ENCODE data around the gene APH1B. TPM values are rescaled to one million over a fixed set of nuclear protein-coding genes. Genes with fewer than 3 reads are reported as not detected.
"Not testable (repeated sequence)": the region's sequence is repeated elsewhere in the genome, so short reads cannot be mapped to it uniquely, and the experiment has no call there.

The APH1B gene
- total RNA-seq, 1 donor from 2014 or later = 12.1 TPM

DNA sequence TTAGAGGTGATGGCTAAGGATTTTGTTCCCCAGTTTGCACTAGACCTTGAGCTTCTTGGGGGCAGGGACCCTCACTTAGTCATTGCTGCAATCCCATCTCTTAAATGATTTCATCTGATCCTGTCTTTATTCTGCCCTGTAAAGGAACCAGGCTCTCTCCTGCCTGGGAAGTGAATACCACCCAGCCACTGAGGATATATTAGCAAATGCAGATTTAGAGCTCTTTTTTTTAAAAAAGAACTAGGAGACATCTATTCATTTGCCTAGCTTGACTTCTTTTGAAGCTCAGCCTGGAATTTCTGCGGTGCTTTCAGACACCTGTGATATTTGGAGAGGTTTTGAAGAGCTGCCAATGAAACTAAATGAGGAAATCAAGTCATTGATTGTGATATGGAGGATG lies 62.4 kb downstream of the APH1B start:
- no peaks in the 10 kb centered on the region for H3K27me3 ChIP-seq (ENCODE audit: control insufficient read depth, insufficient read depth, low read length)
- TF ChIP-seq, protein P1, sequence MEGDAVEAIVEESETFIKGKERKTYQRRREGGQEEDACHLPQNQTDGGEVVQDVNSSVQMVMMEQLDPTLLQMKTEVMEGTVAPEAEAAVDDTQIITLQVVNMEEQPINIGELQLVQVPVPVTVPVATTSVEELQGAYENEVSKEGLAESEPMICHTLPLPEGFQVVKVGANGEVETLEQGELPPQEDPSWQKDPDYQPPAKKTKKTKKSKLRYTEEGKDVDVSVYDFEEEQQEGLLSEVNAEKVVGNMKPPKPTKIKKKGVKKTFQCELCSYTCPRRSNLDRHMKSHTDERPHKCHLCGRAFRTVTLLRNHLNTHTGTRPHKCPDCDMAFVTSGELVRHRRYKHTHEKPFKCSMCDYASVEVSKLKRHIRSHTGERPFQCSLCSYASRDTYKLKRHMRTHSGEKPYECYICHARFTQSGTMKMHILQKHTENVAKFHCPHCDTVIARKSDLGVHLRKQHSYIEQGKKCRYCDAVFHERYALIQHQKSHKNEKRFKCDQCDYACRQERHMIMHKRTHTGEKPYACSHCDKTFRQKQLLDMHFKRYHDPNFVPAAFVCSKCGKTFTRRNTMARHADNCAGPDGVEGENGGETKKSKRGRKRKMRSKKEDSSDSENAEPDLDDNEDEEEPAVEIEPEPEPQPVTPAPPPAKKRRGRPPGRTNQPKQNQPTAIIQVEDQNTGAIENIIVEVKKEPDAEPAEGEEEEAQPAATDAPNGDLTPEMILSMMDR (IDR thresholded peaks at IDR 0.05; ENCODE audit: insufficient read depth, low read length, poor library complexity, severe bottlenecking) = no peak

DNA sequence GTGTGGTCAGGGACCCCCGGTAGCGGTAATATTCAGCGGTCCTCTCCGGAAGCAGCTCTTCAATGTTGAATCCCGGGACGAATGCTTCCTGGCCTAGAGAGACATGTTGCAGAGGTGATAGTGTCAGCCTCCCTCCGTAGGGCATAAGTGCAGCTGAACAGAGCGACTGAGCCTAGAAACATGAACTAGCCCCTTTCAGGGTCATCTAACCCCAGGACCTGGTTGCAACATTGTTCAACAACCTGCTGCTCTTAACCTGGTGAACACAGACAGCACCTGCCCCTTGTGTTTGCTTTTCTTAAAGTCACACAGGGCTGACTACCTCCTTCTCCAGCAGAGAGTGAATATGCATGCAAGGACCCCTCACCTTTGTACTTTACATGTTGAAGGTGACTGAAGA lies 62.9 kb downstream of the APH1B start:
- no peaks in the 10 kb centered on the region for H3K27me3 ChIP-seq (ENCODE audit: control insufficient read depth, insufficient read depth, low read length)
- no peak for DNase-seq (ENCODE audit: low read depth)
- no peaks in the 10 kb centered on the region for H3K36me3 ChIP-seq (ENCODE audit: control insufficient read depth, insufficient read depth, low read length)
- H3K4me3 ChIP-seq (ENCODE audit: low read depth, low read length) = no peak overlapping the region
- TF ChIP-seq, protein P1 (IDR thresholded peaks at IDR 0.05; ENCODE audit: insufficient read depth, low read length, poor library complexity, severe bottlenecking) = no peak

More for the DNA sequence above, 62.4 kb downstream of the APH1B start:
- no peak overlapping the region for H3K4me3 ChIP-seq (ENCODE audit: low read depth, low read length)
- no peak for DNase-seq (ENCODE audit: low read depth)
- no peaks in the 10 kb centered on the region for H3K36me3 ChIP-seq (ENCODE audit: control insufficient read depth, insufficient read depth, low read length)

DNA sequence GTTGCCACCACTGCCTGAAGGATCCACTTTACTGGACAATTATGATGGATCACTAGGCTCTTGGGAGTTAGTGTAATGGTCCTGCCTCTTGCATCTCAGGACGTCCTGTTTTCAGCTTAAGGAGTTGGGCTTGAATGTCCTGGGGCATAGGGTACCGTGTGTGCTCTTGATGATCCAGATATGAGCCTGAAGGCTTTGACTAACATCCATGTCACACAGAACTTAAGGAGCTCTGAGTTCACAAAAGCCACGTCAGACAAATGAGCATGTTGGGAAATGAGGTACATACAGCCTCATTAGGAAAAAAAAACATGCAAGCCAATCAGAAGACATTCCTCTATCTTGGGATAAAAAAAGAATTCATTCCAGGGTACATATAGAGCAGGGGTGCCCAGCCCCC lies 63.5 kb downstream of the APH1B start:
- no peak overlapping the region for H3K4me3 ChIP-seq (ENCODE audit: low read depth, low read length)
- no peak for DNase-seq (ENCODE audit: low read depth)
- TF ChIP-seq, protein P1 (IDR thresholded peaks at IDR 0.05; ENCODE audit: insufficient read depth, low read length, poor library complexity, severe bottlenecking) = no peak
- no peaks in the 10 kb centered on the region for H3K27me3 ChIP-seq (ENCODE audit: control insufficient read depth, insufficient read depth, low read length)
- H3K36me3 ChIP-seq (ENCODE audit: control insufficient read depth, insufficient read depth, low read length) = no peaks in the 10 kb centered on the region

DNA sequence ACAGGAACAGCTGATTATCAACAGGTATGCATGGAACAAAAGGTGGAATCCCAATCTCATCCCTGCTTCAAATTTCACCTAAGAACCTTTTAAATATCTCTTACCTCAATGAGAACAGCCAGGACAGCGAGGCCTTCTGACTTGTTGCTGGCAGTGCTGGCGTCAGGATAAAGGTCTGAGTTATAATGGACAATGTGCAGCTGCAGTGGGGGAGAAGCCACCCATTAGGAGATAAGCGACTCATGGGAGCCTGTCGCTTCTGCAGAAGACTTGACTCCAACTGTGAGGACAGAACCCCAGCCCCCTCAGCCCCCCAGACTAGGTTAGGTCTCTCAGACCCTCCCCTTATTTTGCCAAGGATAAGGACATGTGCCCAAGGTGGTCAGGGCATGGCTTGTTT lies 64.5 kb downstream of the APH1B start:
- TF ChIP-seq, protein P1 (IDR thresholded peaks at IDR 0.05; ENCODE audit: insufficient read depth, low read length, poor library complexity, severe bottlenecking) = no peak
- no peaks in the 10 kb centered on the region for H3K36me3 ChIP-seq (ENCODE audit: control insufficient read depth, insufficient read depth, low read length)
- H3K4me3 ChIP-seq (ENCODE audit: low read depth, low read length) = no peak overlapping the region
- H3K27me3 ChIP-seq (ENCODE audit: control insufficient read depth, insufficient read depth, low read length) = no peaks in the 10 kb centered on the region
- no peak for DNase-seq (ENCODE audit: low read depth)

DNA sequence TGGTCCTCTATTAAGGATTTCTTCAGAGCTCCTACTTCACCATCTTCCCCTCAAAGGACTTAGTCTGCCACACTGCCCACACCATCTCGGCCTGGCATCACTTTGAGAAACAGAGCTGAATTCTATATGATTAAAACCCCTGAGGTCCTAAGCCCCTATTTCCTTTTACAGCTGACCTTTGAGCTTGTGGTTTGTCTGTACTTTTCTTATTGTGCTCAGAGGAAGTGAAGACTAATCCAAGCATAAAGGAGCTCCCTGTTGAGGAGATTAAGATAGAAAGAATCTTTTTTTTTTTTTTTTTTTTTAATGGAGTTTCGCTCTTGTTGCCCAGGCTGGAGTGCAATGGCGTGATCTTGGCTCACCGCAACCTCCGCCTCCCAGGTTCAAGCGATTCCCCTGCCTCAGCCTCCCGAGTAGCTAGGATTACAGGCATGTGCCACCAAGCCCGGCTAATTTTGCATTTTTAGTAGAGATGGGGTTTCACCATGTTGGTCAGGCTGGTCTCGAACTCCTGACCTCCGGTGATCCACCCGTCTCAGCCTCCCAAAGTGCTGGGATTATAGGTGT lies 65.7 kb downstream of the APH1B start:
- not testable (repeated sequence) for H3K27me3 ChIP-seq (ENCODE audit: control insufficient read depth, insufficient read depth, low read length); DNase-seq (ENCODE audit: low read depth); H3K4me3 ChIP-seq (ENCODE audit: low read depth, low read length); H3K36me3 ChIP-seq (ENCODE audit: control insufficient read depth, insufficient read depth, low read length)

DNA sequence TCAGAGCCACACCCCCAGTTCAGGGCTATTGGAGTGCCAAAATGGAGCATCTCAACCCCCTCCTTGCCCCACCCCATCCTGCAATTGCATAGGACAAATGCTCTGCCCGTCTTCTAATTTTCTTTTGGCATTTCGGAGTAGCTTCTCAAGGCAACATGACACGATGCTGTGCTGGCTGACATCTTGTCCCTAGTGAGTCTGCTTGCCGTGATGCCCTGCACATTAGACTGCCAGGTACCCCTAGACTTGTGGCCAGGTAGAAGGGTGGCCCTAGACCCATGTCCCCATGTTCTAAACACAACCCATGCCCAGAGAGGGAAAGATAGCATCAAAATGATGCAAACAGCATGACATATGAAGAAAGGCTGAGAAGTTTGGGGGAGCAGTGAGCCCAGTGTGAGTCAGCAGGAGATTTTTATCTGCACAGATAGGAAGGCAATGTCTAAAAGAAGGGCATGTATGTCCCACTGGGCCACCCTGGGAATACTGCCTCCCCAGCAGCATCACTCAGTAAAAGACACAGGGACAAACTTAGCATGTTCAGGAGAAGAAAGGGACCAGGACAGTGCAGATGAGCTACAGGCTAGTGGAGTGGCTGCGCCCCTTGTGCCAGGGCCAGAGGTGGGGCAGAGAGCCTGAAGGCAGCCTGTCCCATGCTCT lies 67.5 kb downstream of the APH1B start:
- no peaks in the 10 kb centered on the region for H3K36me3 ChIP-seq (ENCODE audit: control insufficient read depth, insufficient read depth, low read length)
- no peak for DNase-seq (ENCODE audit: low read depth)
- H3K27me3 ChIP-seq (ENCODE audit: control insufficient read depth, insufficient read depth, low read length) = no peaks in the 10 kb centered on the region
- H3K4me3 ChIP-seq (ENCODE audit: low read depth, low read length) = no peak overlapping the region
- TF ChIP-seq, protein P1 (IDR thresholded peaks at IDR 0.05; ENCODE audit: insufficient read depth, low read length, poor library complexity, severe bottlenecking) = no peak

All from kidney epithelial cell (primary cell).